NCI-H187 (cell line): ENCODE data around the gene PCNX3.

Source experiments
- DNase-seq, 2 experiments: peaks; one replicate each; lab custom pipeline; 2025; lab: John Stamatoyannopoulos, UW

PCNX3 gene

DNA sequence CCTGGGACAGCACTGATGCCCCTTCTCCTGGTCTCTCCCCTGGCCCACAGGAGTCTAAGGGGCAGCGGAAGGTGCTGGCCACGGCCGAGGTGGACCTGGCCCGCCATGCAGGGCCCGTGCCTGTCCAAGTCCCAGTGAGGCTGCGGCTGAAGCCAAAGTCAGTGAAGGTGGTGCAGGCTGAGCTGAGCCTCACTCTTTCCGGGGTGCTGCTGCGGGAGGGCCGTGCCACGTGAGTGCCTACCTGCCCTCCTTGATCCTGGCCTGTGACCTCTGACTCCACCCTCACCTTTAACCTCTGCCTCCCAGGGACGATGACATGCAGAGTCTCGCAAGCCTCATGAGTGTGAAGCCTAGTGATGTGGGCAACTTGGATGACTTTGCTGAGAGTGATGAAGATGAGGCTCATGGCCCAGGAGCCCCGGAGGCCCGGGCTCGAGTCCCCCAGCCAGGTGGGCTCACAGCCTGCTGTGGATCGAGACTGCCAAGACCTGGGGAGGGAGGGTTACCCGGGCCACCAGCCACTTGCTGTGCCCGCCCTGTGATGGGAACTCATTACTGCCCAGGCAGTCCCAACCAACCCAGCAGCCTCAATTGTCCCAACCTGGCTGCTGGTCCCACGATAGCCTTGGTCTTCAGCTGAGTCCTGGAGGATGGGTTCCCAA, 35.4 kb upstream of the PCNX3 start:
- no peak for DNase-seq

- DNase-seq, result no peak
These were observed 34.8 kb upstream of the PCNX3 start for GRCh38 chr11:65580756-65581155.

GRCh38 chr11:65581928-65582327, 33.6 kb upstream of the PCNX3 start:
- DNase-seq, result no peak

GRCh38 chr11:65583589-65583988, 32.0 kb upstream of the PCNX3 start:
- no peak for DNase-seq

DNA sequence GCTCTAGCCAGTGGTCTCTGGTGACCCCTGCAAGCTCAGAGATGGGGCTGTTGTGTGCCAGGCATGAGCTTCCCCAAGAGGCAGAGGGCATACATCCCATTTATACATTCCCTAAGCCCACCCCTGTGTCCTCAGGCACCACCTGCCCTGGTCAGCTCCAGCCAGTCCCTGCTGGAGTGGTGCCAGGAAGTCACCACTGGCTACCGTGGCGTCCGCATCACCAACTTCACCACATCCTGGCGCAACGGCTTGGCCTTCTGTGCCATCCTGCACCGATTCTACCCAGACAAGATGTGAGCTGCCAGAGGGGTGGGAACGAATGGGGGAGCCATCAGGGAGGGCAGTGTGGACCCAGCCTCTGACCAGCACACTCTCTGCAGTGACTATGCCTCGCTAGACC, 31.5 kb upstream of the PCNX3 start:
- no peak for DNase-seq

DNA sequence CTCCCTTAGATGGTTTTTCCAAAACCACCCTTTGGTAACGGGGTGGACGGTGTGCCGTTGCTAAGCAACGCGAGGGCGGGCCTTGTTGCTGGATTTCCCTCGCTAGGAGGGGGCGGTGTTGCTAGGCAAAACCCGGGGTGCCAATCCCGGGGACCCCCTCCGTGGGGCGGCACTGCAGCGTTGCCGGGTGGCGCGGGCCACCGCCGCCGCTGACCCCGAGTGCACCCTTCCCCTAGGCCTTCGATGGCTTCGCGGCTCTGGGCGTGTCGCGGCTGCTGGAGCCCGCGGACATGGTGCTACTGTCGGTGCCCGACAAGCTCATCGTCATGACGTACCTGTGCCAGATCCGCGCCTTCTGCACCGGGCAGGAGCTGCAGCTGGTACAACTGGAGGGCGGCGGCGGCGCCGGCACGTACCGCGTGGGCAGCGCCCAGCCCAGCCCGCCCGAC, 30.8 kb upstream of the PCNX3 start:
- no peak for DNase-seq

- no peak for DNase-seq
These were observed 30.0 kb upstream of the PCNX3 start for GRCh38 chr11:65585396-65586246.

GRCh38 chr11:65586247-65586630, 29.3 kb upstream of the PCNX3 start:
- no peak for DNase-seq

DNA sequence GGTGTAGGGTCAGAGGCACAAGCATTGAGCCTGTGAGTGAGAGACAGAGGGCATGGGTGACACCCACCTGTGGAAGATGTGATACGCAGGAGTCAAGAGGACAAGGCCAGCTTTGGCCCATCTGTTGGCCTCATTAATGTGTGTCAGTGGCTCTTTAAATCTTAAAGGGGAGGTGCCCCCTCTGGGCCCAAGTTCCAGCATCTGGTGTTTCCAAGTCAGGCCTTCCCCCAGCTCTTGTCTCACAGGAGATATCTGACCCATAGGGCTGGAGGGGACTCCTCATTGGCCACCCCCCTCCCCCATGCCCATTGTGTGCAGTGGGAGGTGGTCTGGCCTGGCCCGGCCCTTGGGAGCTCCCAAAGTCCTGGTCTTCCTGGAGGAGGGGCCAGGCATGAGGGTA, 28.9 kb upstream of the PCNX3 start:
- no peak for DNase-seq

DNA sequence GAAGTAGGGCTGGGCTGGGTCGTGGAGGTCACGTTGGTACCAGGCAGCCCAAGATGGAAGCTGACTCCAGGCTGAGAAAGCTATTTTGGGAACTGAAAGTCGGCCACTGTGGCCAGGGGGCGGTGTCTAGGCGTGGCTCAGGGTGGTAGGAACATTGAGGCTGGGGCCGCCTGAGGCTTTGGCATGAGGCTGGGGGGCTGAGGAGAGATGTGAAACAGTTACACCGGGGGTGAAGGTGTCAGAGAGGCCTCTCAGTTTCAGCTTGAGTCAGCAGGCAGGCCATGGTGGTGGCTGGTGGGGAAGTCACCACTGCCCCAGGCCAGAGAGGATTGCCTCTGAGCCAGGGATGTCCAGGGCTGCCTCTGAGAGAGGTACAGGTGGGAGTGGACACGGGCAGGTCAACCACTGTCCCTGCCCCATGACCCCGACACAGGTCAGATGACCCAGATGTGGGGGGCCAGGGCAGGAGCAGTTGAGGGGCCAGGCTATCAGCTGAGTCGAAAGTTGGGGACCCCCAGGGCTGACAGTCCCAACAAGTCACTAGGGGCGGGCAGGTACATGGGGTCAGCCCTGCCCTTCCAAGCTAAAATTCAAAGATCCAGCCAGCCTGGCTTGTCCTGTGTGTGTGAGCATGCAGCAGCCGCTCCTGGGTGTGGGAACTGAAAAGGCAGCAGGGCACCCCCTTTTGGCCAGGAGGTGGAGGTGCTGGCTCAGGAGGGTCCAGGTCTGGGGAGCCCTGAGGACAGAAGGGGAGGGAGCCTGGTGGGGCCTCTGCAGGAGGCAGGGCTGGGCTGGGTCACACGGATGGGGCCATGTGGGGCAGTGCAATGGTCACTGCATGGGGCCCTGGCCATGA, 27.1 kb upstream of the PCNX3 start:
- no peak for DNase-seq

DNA sequence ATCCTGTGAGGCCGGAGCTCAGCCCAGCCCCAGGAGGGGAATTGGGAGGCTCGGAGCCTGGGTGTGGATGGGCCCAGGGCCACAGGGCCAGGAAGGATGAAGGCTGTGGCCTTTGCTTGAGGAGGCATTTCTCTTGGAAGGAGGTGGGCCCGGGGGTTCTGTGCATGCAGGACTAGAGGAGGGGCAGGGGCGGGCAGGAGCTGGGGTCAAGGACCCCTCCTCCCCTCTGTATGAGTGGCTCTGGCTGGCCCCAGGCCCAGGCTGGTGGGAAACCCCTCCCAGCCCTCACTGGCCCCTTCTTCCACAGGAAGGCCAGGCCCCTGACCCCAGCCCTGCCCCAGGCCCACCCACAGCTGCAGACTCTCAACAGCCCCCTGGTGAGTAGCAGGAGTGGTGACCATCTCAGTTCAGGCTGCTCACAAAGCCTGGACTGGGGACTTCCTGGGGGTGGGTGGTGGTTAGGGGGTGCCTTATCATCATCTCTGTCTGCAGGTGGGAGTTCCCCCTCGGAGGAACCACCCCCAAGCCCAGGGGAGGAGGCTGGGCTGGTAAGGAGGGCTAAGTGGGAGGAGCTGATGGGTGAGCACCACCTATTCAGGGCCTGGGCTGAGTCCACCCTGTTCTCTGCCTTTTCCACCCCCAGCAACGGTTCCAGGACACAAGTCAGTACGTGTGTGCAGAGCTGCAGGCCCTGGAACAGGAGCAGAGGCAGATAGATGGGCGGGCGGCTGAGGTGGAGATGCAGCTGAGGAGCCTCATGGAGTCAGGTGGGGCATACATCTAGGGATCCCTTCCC, 25.9 kb upstream of the PCNX3 start:
- no peak for DNase-seq

- DNase-seq, result no peak
These were observed 25.3 kb upstream of the PCNX3 start for GRCh38 chr11:65590240-65590738.

DNA sequence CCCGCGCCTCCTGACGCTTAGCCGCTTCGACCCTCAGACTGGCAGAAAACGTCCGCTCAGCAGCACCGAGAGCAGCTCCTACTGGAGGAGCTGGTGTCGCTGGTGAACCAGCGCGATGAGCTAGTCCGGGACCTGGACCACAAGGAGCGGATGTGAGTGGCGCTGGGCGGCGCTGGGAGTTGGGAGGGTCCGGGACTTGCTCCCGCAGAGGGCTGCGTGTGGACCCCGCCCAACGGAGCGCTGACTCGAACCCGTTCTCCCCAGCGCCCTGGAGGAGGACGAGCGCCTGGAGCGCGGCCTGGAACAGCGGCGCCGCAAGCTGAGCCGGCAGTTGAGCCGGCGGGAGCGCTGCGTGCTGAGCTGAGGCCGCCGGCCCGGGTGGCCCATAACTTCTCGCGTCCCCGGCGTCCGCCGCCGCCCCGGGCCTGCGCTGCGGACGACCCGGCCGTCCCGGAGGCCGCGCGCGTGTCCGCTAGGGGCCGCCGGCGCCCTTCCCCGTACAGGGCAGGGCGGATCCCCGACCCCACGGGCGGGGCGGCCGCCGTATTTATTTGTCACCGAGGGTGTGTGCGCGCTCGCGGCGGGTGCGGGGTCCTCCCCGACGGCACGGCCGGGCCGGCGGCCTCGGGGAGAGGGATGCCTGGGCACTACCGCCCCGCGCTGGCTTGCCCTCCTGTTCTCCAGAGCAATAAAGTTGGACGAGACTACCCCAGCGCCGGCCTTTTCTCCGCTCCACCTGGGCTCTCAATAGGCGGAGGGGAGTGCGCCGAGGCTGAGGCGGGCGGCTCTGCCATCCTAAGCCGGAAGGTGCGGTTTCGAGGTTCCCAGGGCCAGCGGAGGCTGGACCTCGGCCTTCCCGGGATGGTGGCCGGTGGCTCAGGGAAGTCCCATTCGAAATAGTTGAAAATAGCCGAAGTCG, 23.4 kb upstream of the PCNX3 start:
- no peak for DNase-seq

- DNase-seq, result no peak
These were observed 22.6 kb upstream of the PCNX3 start for GRCh38 chr11:65592858-65593517.

DNA sequence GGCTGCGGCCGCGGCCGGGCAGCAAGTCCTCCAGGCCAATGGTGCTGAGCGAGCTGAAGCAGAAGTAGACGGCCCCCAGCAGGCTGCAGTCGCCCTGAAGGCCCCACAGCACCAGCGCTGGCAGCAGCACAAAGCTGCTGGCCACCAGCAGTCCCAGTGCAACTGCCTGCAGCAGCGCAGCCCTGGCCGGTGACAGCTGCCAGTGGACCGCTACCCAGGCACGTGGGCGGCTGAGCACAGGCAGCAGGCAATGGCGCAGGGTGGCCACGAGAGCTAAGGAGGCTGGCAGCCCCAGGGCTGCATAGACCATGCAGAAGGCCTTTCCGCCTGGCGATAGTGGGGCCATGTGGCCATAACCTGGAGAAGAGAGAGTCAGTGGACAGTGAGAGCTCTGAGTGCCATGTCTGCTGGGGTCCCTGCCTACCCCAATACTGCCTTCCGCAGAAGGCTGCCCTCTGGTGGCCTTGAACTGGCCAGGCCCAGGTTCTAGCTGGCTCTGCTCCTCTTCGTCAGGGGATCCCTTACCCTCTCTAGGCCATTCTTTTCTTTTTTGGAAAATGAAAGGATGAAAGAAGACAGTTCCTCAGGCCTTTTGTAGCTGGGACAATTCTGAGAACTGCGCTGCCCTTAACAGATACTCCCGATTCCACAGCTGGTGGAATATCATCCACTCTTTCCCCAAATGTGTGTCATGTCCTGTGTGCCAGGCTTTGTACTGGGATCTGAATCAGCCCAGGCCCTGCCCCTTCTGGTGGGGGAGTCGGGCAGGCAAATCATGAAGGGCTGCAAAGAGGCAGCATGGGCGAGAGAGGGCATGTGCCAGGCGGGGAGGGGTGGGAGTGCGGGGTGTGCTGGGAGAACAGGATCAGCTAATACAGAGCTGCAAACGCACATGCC, 21.8 kb upstream of the PCNX3 start:
- no peak for DNase-seq

DNA sequence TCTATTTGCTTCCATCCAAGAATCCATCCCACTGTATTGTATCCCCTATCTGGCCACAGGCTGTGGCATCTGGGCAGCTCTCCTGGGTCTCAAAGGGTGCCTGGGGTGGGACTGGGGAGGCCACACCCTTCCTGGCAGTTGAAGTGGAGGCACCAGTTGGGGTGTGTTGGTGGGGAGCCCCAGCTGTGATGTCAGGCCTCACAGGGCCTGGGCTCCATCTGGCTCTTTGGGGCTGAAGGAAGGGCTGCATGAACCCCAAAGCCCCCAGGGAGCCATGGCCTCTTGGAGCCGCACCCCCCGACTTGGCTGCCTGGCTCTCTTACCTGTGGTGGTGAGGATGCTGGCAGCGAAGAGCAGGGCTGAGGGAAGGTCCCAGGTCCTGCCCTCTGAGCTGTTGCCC, 20.4 kb upstream of the PCNX3 start:
- DNase-seq, result no peak

GRCh38 chr11:65595543-65596281, 19.9 kb upstream of the PCNX3 start, which contains the start of gene KCNK7:
TSS of gene KCNK7 (minus strand) at chr11:65595800. CDS start at chr11:65595772, 28 bp downstream.
- no peak for DNase-seq

- DNase-seq, result no peak
These were observed 19.1 kb upstream of the PCNX3 start for GRCh38 chr11:65596520-65596919.
